ENCODE data around the gene TRIM34. TPM values are rescaled to one million over a fixed set of nuclear protein-coding genes. Genes with fewer than 3 reads are reported as not detected.

The TRIM34 gene
- total and polyA plus RNA-seq, 2 of the 8 experiments (the other 6 are each of a cell fraction or from before 2014, with no cell fraction given) = 0.76 to 5.8 TPM

DNA sequence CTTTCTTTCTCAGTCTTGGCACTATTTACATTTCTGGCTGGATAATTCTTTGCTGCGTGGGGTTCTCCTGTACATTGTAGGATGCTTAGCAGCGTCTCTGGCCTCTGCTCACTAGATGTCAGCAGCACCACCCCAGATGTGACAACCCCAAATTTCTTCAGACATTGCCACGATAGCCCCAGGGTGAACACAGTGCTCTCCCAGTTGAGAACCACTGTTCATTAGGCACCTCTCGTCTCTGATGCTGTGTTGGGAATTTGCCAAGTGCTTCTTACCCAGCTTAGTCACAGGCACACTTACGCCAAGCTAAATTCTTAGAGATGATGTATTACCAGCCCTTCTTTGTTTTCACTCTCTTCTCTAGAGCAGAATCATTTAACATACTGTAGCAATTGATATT lies 19.0 kb upstream of the TRIM34 start (continued):
- TF ChIP-seq SIN3A (conservative IDR thresholded peaks at IDR 0.05 in 1 of 2, IDR thresholded peaks at IDR 0.05 in 1 of 2; ENCODE audit: low read depth in 1 of 2, low read length in 2 of 2) (no peak), CBX8 (IDR thresholded peaks at IDR 0.05; ENCODE audit: borderline replicate concordance, low read depth, low read length) (no peak), POLR2AphosphoS5 (IDR thresholded peaks at IDR 0.05; ENCODE audit: low read depth, low read length) (no peak), GABPA (IDR thresholded peaks at IDR 0.05; ENCODE audit: borderline replicate concordance, insufficient read depth, low read length) (no peak)
